ENCODE results near the gene OPHN1.
A peak's percentile ranks its signal among the peaks of the same experiment; 100 is the strongest.

Gene OPHN1

GRCh38 chrX:68234171-68234910, 199.0 kb downstream of the OPHN1 start:
- DNase-seq, result no peak

GRCh38 chrX:68232206-68232605, 201.1 kb downstream of the OPHN1 start:
- no peak for DNase-seq

- DNase-seq, result no peak
Measured at GRCh38 chrX:68209008-68209407, 224.3 kb downstream of the OPHN1 start.

GRCh38 chrX:68204521-68205038, 228.7 kb downstream of the OPHN1 start:
- no peak for DNase-seq

- DNase-seq, result no peak
Measured at GRCh38 chrX:68203646-68204045, 229.6 kb downstream of the OPHN1 start.

GRCh38 chrX:68203211-68203610, 230.1 kb downstream of the OPHN1 start:
- no peak for DNase-seq

GRCh38 chrX:68199062-68199848, 234.0 kb downstream of the OPHN1 start:
- no peak for DNase-seq

GRCh38 chrX:68196939-68197791, 236.1 kb downstream of the OPHN1 start:
- peak; percentile 3 for DNase-seq

- DNase-seq, result no peak
Measured at GRCh38 chrX:68195561-68195960, 237.7 kb downstream of the OPHN1 start.

GRCh38 chrX:68193786-68194185, 239.5 kb downstream of the OPHN1 start:
- no peak for DNase-seq

- DNase-seq, result no peak
Measured at GRCh38 chrX:68193234-68193633, 240.1 kb downstream of the OPHN1 start.

- no peak for DNase-seq
Measured at GRCh38 chrX:68190799-68191198, 242.5 kb downstream of the OPHN1 start.

- DNase-seq, result no peak
Measured at GRCh38 chrX:68186552-68187262, 246.6 kb downstream of the OPHN1 start.

- no peak for DNase-seq
Measured at GRCh38 chrX:68185161-68185560, 248.1 kb downstream of the OPHN1 start.

- DNase-seq, result no peak
Measured at GRCh38 chrX:68183612-68184214, 249.6 kb downstream of the OPHN1 start.

- no peak for DNase-seq
Measured at GRCh38 chrX:68180579-68180978, 252.7 kb downstream of the OPHN1 start.

GRCh38 chrX:68179355-68179754, 253.9 kb downstream of the OPHN1 start:
- no peak for DNase-seq

- DNase-seq, result no peak
Measured at GRCh38 chrX:68177542-68177941, 255.8 kb downstream of the OPHN1 start.

- no peak for DNase-seq
Measured at GRCh38 chrX:68175562-68175961, 257.7 kb downstream of the OPHN1 start.

GRCh38 chrX:68163441-68163840, 269.9 kb downstream of the OPHN1 start:
- no peak for DNase-seq

- no peak for DNase-seq
Measured at GRCh38 chrX:68147848-68148247, 285.4 kb downstream of the OPHN1 start.

- DNase-seq, result no peak
Measured at GRCh38 chrX:68146054-68146453, 287.2 kb downstream of the OPHN1 start.

Measured in activated naive CD4-positive, alpha-beta T cell treated with Interleukin-2 at 50 U/mL for 16 hours (primary cell).